MCF 10A (cell line): ENCODE measurements around the gene RTF2. TPM values are rescaled to one million over a fixed set of nuclear protein-coding genes. Genes with fewer than 3 reads are reported as not detected.

Source experiments
- BruUV-seq: library from RNA; stranded (reverse); fragments of 400-500 nt; replicated peaks from 2 replicates; lab custom pipeline; 2021; lab: Mats Ljungman, UMichigan
- CTCF ChIA-PET: fragments of 300-600 bp; sonication (Branson Sonifier 250); formaldehyde crosslinking; extraction: SDS; loops from one replicate; lab custom pipeline; 2021; ENCODE audit warnings: antibody characterized with exemption, inconsistent platforms; lab: Yijun Ruan, JAX
- POLR2A ChIA-PET: fragments of 300-600, 350-650 bp; sonication (Branson Sonifier 250); formaldehyde crosslinking; extraction: SDS; loops from one replicate; lab custom pipeline; 2020; ENCODE audit warnings: antibody characterized with exemption, inconsistent platforms; lab: Yijun Ruan, JAX
- DNase-seq: peaks from one replicate; pipeline ENCODE4 v3.0.0-alpha.2; 2018; ENCODE audit not compliant: unreplicated experiment
- H3K27ac Mint-ChIP-seq: one replicate; pipeline ENCODE4 v1.8.0; 2022; ENCODE audit warnings: mild to moderate bottlenecking, low read depth, mixed read lengths; ENCODE audit not compliant: unreplicated experiment
- H3K27me3 Mint-ChIP-seq: one replicate; pipeline ENCODE4 v1.8.0; 2022; ENCODE audit warnings: mixed read lengths; ENCODE audit not compliant: insufficient read depth, unreplicated experiment
- H3K36me3 Mint-ChIP-seq: one replicate; pipeline ENCODE4 v1.8.0; 2022; ENCODE audit warnings: mild to moderate bottlenecking, moderate library complexity, mixed read lengths; ENCODE audit not compliant: insufficient read depth, unreplicated experiment
- H3K4me1 Mint-ChIP-seq: one replicate; pipeline ENCODE4 v1.8.0; 2022; ENCODE audit warnings: mixed read lengths; ENCODE audit not compliant: insufficient read depth, unreplicated experiment
- H3K4me3 Mint-ChIP-seq: one replicate; pipeline ENCODE4 v1.8.0; 2022; ENCODE audit warnings: mild to moderate bottlenecking, moderate library complexity, mixed read lengths; ENCODE audit not compliant: unreplicated experiment
- H3K9me3 Mint-ChIP-seq: one replicate; pipeline ENCODE4 v1.8.0; 2022; ENCODE audit warnings: mixed read lengths; ENCODE audit not compliant: unreplicated experiment
- CTCF ChIP-seq: fragments of 200-600 bp; IDR thresholded peaks from one replicate; pipeline ENCODE4 v1.8.0; 2022; ENCODE audit warnings: antibody characterized with exemption, mild to moderate bottlenecking; ENCODE audit not compliant: unreplicated experiment
- intact Hi-C: fragments of 100-400 bp; cut with micrococcal nuclease; formaldehyde crosslinking; loops from 2 replicates; pipeline ENCODE4 v1.14.1; 2022
- total RNA-seq: library from RNA; stranded (reverse); gene quantifications from 2 replicates; pipeline ENCODE4 v1.2.3, GENCODE V29; 2022

RTF2 gene
- total RNA-seq, 1 experiment from 2014 or later, result 66.4 TPM

- no peak for TF ChIP-seq CTCF
- ChIA-PET CTCF (interaction anchor here (0.7 to 1.1 kb wide), 2 partner anchors 10 to 193 kb away, joined by 3 to 4 read pairs; no protein-coding TSS in a partner anchor), POLR2A (no interaction called here)
- intact Hi-C loops, result no loop called here
- Mint-ChIP-seq H3K4me1 (no peaks in the 10 kb centered on the region), H3K27me3 (no peaks in the 10 kb centered on the region), H3K27ac (no peak overlapping the region), H3K9me3 (no peaks in the 10 kb centered on the region), H3K36me3 (no peaks in the 10 kb centered on the region), H3K4me3 (no peak overlapping the region)
- no peak for DNase-seq
- no TSS peak for BruUV-seq
These were observed 27.9 kb upstream of the RTF2 start for GRCh38 chr20:56440346-56441007.

GRCh38 chr20:56442389-56443365 lies 25.8 kb upstream of the RTF2 start:
- H3K27ac Mint-ChIP-seq, result peak overlapping the region; percentile 16
- ChIA-PET CTCF (interaction anchor here (0.5 to 0.6 kb wide), 2 partner anchors 230 to 1326 kb away, joined by 3 read pairs; no protein-coding TSS in a partner anchor), POLR2A (interaction anchor here (1.2 kb wide), 1 partner anchor 30 kb away, joined by 3 read pairs; no protein-coding TSS in a partner anchor)
- H3K9me3 Mint-ChIP-seq, result no peaks in the 10 kb centered on the region
- H3K27me3 Mint-ChIP-seq, result no peaks in the 10 kb centered on the region
- no peaks in the 10 kb centered on the region for H3K4me1 Mint-ChIP-seq
- BruUV-seq, result no TSS peak
- intact Hi-C loops, result no loop called here
- H3K36me3 Mint-ChIP-seq, result no peaks in the 10 kb centered on the region
- no peak for DNase-seq
- no peak for TF ChIP-seq CTCF
- no peak overlapping the region for H3K4me3 Mint-ChIP-seq

GRCh38 chr20:56443654-56444540 lies 24.5 kb upstream of the RTF2 start:
- DNase-seq, result no peak
- no peak for TF ChIP-seq CTCF
- peak overlapping the region; percentile 16 for H3K27ac Mint-ChIP-seq
- BruUV-seq, result no TSS peak
- H3K4me1 Mint-ChIP-seq, result no peaks in the 10 kb centered on the region
- no peaks in the 10 kb centered on the region for H3K36me3 Mint-ChIP-seq
- intact Hi-C loops, result no loop called here
- CTCF ChIA-PET, result interaction anchor here (0.6 kb wide), 1 partner anchor 46 kb away, joined by 6 read pairs; no protein-coding TSS in a partner anchor
- no peaks in the 10 kb centered on the region for H3K27me3 Mint-ChIP-seq
- POLR2A ChIA-PET, result no interaction called here
- no peaks in the 10 kb centered on the region for H3K9me3 Mint-ChIP-seq
- no peak overlapping the region for H3K4me3 Mint-ChIP-seq
